Astrocyte (in vitro differentiated cells and primary cell): ENCODE measurements around the gene SLC9A9.

Source experiments
- CTCF ChIP-seq: IDR thresholded peaks from 2 replicates; pipeline ENCODE4 v1.5.1; 2011; ENCODE audit warnings: low read depth, mild to moderate bottlenecking, inconsistent platforms, low read length, moderate library complexity; ENCODE audit not compliant: insufficient read depth
- EZH2 ChIP-seq: IDR thresholded peaks from 2 replicates; pipeline ENCODE4 v1.6.1; 2012; ENCODE audit warnings: mild to moderate bottlenecking, low read length, inconsistent platforms; ENCODE audit not compliant: insufficient read depth

- TF ChIP-seq CTCF (no peak), EZH2 (no peak)
These were observed 231.2 kb downstream of the SLC9A9 start for GRCh38 chr3:143617050-143617449.
